Stimulated activated naive CD8-positive, alpha-beta T cell treated with anti-CD3 and anti-CD28 coated beads, Interleukin-15, amount 100 ng/mL, for 72 hours (primary cell): Measurements from ENCODE around the gene GIMAP1.

Experiments used
- ATAC-seq: fragments of 150-1000 bp; cut with Tn5 transposase; 2 replicates; pipeline ENCODE4 v1.10.0; 2021; ENCODE audit warnings: mild to moderate bottlenecking, moderate library complexity
- DNase-seq, 2 donors: peaks; one replicate each; pipeline ENCODE4 v3.0.0; 2021 to 2022
- H3K27ac Mint-ChIP-seq, 2 donors: one replicate each; pipeline ENCODE4 v1.8.0; 2022; ENCODE audit warnings: mild to moderate bottlenecking in 2 of 2, mixed read lengths in 2 of 2, moderate library complexity in 2 of 2
- H3K27me3 Mint-ChIP-seq: one replicate; pipeline ENCODE4 v1.8.0; 2022; ENCODE audit warnings: mixed read lengths
- H3K4me1 Mint-ChIP-seq: one replicate; pipeline ENCODE4 v1.8.0; 2022; ENCODE audit warnings: mild to moderate bottlenecking, mixed read lengths
- H3K4me3 Mint-ChIP-seq, 2 donors: one replicate each; pipeline ENCODE4 v1.8.0; 2022; ENCODE audit warnings: mild to moderate bottlenecking in 2 of 2, mixed read lengths in 2 of 2, moderate library complexity in 1 of 2
- H3K9me3 Mint-ChIP-seq, 2 donors: one replicate each; pipeline ENCODE4 v1.8.0; 2022; ENCODE audit warnings: mixed read lengths in 2 of 2

Gene GIMAP1

DNA sequence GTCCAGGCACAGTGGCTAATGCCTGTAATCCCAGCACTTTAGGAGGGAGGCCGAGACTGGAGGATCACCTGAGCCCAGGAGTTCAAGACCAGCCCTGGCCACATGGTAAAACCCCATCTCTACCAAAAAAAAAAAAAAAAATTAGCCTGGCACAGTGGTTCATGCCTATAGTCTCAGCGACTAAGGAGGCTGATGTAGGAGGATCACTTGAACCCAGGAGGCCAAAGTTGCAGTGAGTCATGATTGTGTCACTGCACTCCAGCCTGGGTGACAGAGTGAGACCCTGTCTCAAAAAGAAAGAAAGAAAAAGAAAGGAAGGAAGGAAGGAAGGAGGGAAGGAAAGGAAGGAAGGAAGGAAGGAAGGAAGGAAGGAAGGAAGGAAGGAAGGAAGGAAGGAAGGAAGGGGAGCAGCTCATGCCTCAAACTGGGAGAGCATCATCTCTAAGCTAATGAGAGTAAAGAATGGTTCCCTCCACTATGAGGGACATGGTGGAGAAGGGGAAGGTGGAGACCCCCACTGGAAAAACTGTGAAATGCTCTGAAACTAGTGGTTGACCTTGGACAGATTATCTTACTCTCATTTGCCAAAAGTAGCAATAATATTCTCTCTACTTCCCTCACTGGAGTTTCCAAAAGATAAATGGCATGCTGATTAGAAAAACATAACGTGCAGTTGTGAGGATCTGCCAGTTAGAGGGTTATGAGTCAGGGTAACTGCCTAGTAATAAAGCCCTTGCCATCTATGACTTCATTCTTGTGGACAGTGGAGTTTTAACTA, 37.6 kb downstream of the GIMAP1 start:
- H3K4me1 Mint-ChIP-seq = peaks cover 70% of the 10 kb centered on the region
- H3K27me3 Mint-ChIP-seq = no peaks in the 10 kb centered on the region
- no peaks in the 10 kb centered on the region for H3K9me3 Mint-ChIP-seq
- H3K4me3 Mint-ChIP-seq = peak overlapping the region in 1 of 2 donors; percentile 72
- peak overlapping the region; percentile 86 to 97 for H3K27ac Mint-ChIP-seq
- ATAC-seq (peak; percentile 81), DNase-seq (peak in 1 of 2 donors; percentile 61)

DNA sequence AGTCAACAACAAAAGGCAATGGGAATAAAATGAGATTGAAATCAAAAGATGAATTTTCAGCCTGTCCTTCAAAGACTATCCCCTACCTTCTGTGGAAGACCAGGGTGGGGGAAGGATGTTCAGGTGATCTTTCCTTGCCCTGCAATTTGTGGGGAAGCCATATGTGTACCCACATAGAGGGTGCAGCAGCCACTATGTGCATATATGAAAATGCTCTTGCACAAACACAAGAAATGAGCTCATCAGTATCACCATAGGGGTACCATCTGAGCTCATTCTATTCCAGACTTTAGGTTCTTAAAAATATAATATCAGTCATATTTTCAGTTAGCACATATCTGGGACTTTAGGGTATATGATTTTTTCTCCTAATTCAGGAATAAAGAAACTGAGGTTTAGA, 38.5 kb downstream of the GIMAP1 start:
- peak in 1 of 2 donors; percentile 46 for DNase-seq
- H3K27me3 Mint-ChIP-seq = no peaks in the 10 kb centered on the region
- H3K27ac Mint-ChIP-seq = peak overlapping the region; percentile 96 to 98
- peak overlapping the region; percentile 80 for H3K4me3 Mint-ChIP-seq
- no peaks in the 10 kb centered on the region for H3K9me3 Mint-ChIP-seq
- peaks cover 61% of the 10 kb centered on the region for H3K4me1 Mint-ChIP-seq
- ATAC-seq = peak; percentile 66

DNA sequence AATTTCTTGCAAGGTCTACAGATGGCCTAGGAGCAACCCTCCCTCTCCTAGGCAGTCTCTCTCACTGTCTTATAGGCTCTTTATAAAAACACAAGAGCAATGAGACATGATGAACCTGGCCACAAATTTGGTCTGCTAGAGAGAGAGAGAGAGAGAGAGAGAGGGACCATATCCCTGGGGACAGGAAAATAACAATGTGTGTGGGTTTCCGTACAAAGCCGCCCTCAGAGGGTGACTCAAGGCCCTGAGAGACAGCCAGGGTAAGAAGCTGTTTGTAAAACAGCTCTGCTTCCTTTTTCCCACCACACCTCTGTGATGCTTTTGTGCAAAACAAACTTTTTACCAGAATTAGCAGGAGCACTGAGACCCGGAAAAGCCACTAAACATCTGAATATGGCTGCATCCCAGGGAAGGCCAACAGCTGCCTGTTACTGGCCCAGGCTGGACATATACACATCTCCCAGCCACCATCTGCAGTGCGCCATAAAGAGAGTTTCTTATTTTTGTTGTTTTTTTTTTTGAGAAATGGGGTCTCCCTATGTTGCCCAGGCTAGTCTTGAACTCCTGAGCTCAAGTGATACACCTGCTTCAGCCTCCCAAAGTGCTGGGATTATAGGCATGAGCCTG, 39.2 kb downstream of the GIMAP1 start:
- peak; percentile 86 for ATAC-seq
- Mint-ChIP-seq H3K9me3 (no peaks in the 10 kb centered on the region), H3K4me3 (peak overlapping the region; percentile 80), H3K27me3 (no peaks in the 10 kb centered on the region), H3K27ac (peak overlapping the region; percentile 96 to 98), H3K4me1 (peaks cover 54% of the 10 kb centered on the region)
- peak; percentile 66 to 82 for DNase-seq

DNA sequence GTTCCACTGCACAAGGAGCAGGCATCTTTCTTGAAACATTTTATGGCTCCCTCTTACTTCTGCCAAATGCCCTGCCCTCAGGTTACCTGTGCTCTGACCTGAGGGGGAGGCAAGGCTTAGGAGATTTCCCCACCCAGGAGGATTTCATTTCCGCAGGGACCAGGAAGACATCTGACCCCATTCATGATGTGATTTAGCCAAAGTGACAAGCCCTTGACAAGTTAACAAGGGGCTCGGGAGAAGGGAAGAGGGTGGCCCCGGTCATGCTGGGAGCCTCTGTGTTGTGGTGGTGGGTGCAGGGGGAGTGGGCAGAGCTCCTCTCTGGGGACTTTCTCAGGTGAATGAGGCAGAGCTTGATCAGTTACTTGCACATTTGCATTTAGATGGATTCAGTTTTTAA, 39.8 kb downstream of the GIMAP1 start:
- H3K4me1 Mint-ChIP-seq = peaks cover 51% of the 10 kb centered on the region
- H3K27ac Mint-ChIP-seq = peak overlapping the region; percentile 96 to 98
- peak overlapping the region; percentile 80 for H3K4me3 Mint-ChIP-seq
- no peaks in the 10 kb centered on the region for H3K9me3 Mint-ChIP-seq
- DNase-seq (peak in 1 of 2 donors; percentile 19), ATAC-seq (peak; percentile 0)
- H3K27me3 Mint-ChIP-seq = no peaks in the 10 kb centered on the region

DNA sequence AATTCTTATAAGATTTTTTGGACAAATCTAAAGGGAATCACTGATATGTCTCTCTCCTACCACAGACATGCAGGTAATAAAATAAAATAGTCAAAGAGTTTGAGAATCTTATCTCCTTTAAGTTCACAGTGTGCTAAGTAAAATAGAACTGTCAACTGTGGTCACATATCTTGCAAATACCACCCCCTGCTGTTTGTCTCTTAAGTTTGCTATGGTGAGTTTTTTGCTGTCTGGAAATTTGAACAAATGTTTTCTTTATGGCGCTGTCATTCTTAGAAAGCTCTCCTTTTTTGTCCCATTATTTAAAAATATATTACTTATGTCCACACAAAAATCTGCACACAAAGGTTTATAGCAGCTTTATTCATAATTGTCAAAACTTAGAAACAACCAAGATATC, 40.4 kb downstream of the GIMAP1 start:
- peak overlapping the region; percentile 80 for H3K4me3 Mint-ChIP-seq

DNA sequence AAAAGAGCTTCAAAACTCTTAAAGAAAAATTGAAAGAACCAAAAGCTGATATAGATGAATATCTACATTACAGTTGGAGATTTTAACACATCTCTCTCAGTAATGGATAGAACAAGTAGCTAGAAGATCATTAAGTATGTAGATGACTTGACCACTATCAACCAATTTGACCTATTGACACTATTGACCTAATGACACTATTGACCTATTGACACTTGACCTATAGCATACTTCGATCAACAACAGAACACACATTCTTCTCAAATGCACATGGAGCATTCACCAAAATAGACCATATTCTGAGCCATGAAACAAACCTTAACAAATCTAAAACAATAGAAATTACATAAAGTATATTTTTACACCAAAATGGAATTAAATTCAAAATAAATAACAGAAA, 43.1 kb downstream of the GIMAP1 start:
- H3K27me3 Mint-ChIP-seq = no peaks in the 10 kb centered on the region

More for the DNA sequence above, 40.4 kb downstream of the GIMAP1 start:
- no peaks in the 10 kb centered on the region for H3K27me3 Mint-ChIP-seq
- H3K27ac Mint-ChIP-seq = peak overlapping the region; percentile 96 to 98
- peaks cover 0 to 4% of the 10 kb centered on the region in 2 donors for H3K9me3 Mint-ChIP-seq
- DNase-seq = no peak
- H3K4me1 Mint-ChIP-seq = peaks cover 49% of the 10 kb centered on the region
- ATAC-seq = no peak

DNA sequence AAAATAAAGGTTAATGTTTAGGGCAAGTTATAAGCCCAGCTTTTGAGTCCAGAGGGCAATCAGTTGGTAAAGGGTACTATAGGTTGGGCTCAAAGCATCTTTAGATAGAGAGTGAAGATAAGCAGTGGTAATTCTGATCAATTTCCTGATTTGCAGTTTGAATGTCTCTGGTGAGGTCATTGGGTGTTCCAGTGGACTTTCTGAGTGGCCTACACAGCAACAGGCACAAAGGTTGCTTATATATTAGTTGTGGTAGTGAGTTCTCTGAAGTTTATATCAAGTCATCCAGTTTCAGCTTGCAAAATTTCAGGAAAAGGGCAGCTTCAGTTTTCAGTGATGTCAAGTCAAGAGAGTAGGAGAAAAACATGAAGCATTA, 49.9 kb downstream of the GIMAP1 start:
- peaks cover 0 to 5% of the 10 kb centered on the region in 2 donors for H3K9me3 Mint-ChIP-seq
- no peaks in the 10 kb centered on the region for H3K27me3 Mint-ChIP-seq
- H3K27ac Mint-ChIP-seq = no peak overlapping the region
- DNase-seq (no peak), ATAC-seq (no peak)
- H3K4me3 Mint-ChIP-seq = no peak overlapping the region
- H3K4me1 Mint-ChIP-seq = peaks cover 4% of the 10 kb centered on the region

More for the DNA sequence above, 43.1 kb downstream of the GIMAP1 start:
- ATAC-seq = no peak
- Mint-ChIP-seq H3K4me1 (peaks cover 26% of the 10 kb centered on the region), H3K9me3 (peaks cover 0 to 5% of the 10 kb centered on the region in 2 donors), H3K4me3 (no peak overlapping the region), H3K27ac (no peak overlapping the region)
- no peak for DNase-seq

DNA sequence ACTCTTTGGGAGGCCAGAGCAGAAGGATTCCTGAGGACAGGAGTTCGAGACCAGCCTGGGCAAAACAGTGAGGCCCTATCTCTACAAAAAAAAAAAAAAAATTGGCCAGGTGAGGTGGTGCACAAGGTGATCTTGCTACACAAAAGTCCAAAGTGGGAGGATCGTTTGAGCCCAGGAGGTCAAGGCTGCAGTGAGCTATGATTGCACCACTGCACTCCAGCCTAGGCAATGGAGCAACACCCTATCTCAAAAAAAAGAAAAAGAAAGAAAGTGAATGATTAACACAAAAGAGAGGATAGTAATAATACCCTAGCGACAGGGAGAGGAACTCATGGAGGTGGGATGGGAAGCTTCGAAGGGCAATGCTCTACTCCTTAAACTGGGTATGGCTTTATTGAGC, 53.4 kb downstream of the GIMAP1 start:
- H3K27ac Mint-ChIP-seq = no peak overlapping the region
- no peaks in the 10 kb centered on the region for H3K27me3 Mint-ChIP-seq

More for the DNA sequence above, 53.4 kb downstream of the GIMAP1 start:
- Mint-ChIP-seq H3K4me1 (peaks cover 2% of the 10 kb centered on the region), H3K9me3 (peaks cover 12 to 20% of the 10 kb centered on the region in 2 donors), H3K4me3 (no peak overlapping the region)
- no peak for ATAC-seq
- no peak for DNase-seq
